Progenitor cell of endocrine pancreas (in vitro differentiated cells): ENCODE data around the gene ANKRD40. TPM values are rescaled to one million over a fixed set of nuclear protein-coding genes. Genes with fewer than 3 reads are reported as not detected.
"Not testable (repeated sequence)": the region's sequence is repeated elsewhere in the genome, so short reads cannot be mapped to it uniquely, and the experiment has no call there.

ENCODE experiments used
- DNase-seq: peaks from one replicate; pipeline ENCODE4 v3.0.0; 2021; ENCODE audit warnings: low spot score; ENCODE audit not compliant: unreplicated experiment
- H3K27ac Mint-ChIP-seq: 2 replicates; pipeline ENCODE4 v1.8.0; 2021; ENCODE audit warnings: mild to moderate bottlenecking, moderate library complexity, mixed read lengths
- H3K27me3 Mint-ChIP-seq: 2 replicates; pipeline ENCODE4 v1.8.0; 2021; ENCODE audit warnings: mixed read lengths
- H3K36me3 Mint-ChIP-seq: 2 replicates; pipeline ENCODE4 v1.8.0; 2022; ENCODE audit warnings: mixed read lengths; ENCODE audit not compliant: insufficient read depth
- H3K4me1 Mint-ChIP-seq: 2 replicates; pipeline ENCODE4 v1.8.0; 2021; ENCODE audit warnings: low read depth, mixed read lengths
- H3K4me3 Mint-ChIP-seq: 2 replicates; pipeline ENCODE4 v1.8.0; 2021; ENCODE audit warnings: low read depth, mild to moderate bottlenecking, moderate library complexity, mixed read lengths
- H3K9me3 Mint-ChIP-seq: 2 replicates; pipeline ENCODE4 v1.8.0; 2021; ENCODE audit warnings: low read depth, mixed read lengths
- total RNA-seq: library from RNA; stranded (reverse); gene quantifications from 2 replicates; pipeline ENCODE4 v1.2.1, GENCODE V29; 2021
- TF ChIP-seq, protein P1 (sequence below): fragments of 200-600 bp; sonication (generic); IDR thresholded peaks from one replicate; pipeline ENCODE4 v1.5.0; 2021; ENCODE audit warnings: antibody characterized with exemption, mild to moderate bottlenecking; ENCODE audit not compliant: unreplicated experiment

The ANKRD40 gene
- total RNA-seq, 1 donor from 2014 or later, result 39.0 TPM

DNA sequence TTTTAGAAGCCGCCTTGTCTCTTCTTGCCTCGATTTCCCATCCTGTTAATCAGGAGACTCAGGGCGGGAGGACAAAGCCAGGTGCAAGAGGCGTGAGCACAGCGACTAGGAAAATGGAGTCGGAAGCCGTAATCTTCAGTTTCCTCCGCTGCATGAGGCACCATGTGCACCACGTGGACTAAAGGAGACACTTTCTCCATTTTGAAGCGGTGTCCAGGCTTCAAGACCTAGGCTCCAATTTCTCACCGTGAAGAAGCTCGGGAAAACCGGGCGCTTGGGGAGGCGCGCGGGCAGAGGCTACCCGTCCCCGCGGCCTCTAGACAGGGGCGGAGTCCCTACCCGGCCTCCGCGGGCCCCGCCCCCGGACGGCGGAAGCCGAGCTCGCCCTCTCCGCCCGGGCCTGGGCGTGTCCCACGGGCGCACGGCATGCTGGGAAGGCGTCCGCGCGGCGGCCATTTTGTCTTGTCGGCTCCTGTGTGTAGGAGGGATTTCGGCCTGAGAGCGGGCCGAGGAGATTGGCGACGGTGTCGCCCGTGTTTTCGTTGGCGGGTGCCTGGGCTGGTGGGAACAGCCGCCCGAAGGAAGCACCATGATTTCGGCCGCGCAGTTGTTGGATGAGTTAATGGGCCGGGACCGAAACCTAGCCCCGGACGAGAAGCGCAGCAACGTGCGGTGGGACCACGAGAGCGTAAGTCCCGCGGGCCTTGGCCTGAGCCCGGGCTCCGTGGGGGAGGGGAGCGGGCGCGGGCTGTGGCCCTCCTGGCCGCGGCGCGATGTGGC lies 11.6 kb upstream of the ANKRD40 start, which contains the start of gene LUC7L3:
TSS of gene LUC7L3 (plus strand) at position 460 of the 780 bp plus-strand sequence. CDS start at position 590, 130 bp downstream.
- H3K4me1 Mint-ChIP-seq, result peaks cover 24% of the 10 kb centered on the region
- no peaks in the 10 kb centered on the region for H3K9me3 Mint-ChIP-seq
- TF ChIP-seq, protein P1, sequence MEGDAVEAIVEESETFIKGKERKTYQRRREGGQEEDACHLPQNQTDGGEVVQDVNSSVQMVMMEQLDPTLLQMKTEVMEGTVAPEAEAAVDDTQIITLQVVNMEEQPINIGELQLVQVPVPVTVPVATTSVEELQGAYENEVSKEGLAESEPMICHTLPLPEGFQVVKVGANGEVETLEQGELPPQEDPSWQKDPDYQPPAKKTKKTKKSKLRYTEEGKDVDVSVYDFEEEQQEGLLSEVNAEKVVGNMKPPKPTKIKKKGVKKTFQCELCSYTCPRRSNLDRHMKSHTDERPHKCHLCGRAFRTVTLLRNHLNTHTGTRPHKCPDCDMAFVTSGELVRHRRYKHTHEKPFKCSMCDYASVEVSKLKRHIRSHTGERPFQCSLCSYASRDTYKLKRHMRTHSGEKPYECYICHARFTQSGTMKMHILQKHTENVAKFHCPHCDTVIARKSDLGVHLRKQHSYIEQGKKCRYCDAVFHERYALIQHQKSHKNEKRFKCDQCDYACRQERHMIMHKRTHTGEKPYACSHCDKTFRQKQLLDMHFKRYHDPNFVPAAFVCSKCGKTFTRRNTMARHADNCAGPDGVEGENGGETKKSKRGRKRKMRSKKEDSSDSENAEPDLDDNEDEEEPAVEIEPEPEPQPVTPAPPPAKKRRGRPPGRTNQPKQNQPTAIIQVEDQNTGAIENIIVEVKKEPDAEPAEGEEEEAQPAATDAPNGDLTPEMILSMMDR, result no peak
- peak within 1 kb of the TSS; percentile 96 for H3K4me3 Mint-ChIP-seq
- no peaks in the 10 kb centered on the region for H3K27me3 Mint-ChIP-seq
- H3K36me3 Mint-ChIP-seq, result no peaks in the 10 kb centered on the region
- peak; percentile 89 for DNase-seq
- H3K27ac Mint-ChIP-seq, result peak within 1 kb of the TSS; percentile 100

- Mint-ChIP-seq H3K4me3 (no peak overlapping the region), H3K36me3 (no peaks in the 10 kb centered on the region), H3K4me1 (peaks cover 1% of the 10 kb centered on the region), H3K27me3 (peaks cover 3% of the 10 kb centered on the region), H3K9me3 (no peaks in the 10 kb centered on the region), H3K27ac (no peak overlapping the region)
- DNase-seq, result no peak
- TF ChIP-seq, protein P1, result no peak
Observed at GRCh38 chr17:50715471-50715870, 7.8 kb upstream of the ANKRD40 start.

- H3K4me3 Mint-ChIP-seq, result no peak overlapping the region
Observed at GRCh38 chr17:50712641-50713040, 4.9 kb upstream of the ANKRD40 start.

GRCh38 chr17:50710650-50711049 lies 2.9 kb upstream of the ANKRD40 start:
- no peaks in the 10 kb centered on the region for H3K9me3 Mint-ChIP-seq
- no peak for DNase-seq
- H3K27ac Mint-ChIP-seq, result peak overlapping the region; percentile 21
- TF ChIP-seq, protein P1, result no peak
- peaks cover 3% of the 10 kb centered on the region for H3K27me3 Mint-ChIP-seq
- no peaks in the 10 kb centered on the region for H3K36me3 Mint-ChIP-seq
- H3K4me3 Mint-ChIP-seq, result no peak overlapping the region
- H3K4me1 Mint-ChIP-seq, result peaks cover 13% of the 10 kb centered on the region

More at GRCh38 chr17:50712641-50713040, 4.9 kb upstream of the ANKRD40 start:
- DNase-seq, result no peak
- H3K36me3 Mint-ChIP-seq, result no peaks in the 10 kb centered on the region
- H3K27me3 Mint-ChIP-seq, result peaks cover 3% of the 10 kb centered on the region
- H3K27ac Mint-ChIP-seq, result no peak overlapping the region
- peaks cover 13% of the 10 kb centered on the region for H3K4me1 Mint-ChIP-seq
- H3K9me3 Mint-ChIP-seq, result no peaks in the 10 kb centered on the region
- TF ChIP-seq, protein P1, result no peak

GRCh38 chr17:50710025-50710424 lies 2.3 kb upstream of the ANKRD40 start:
- Mint-ChIP-seq H3K4me3 (no peak overlapping the region), H3K9me3 (no peaks in the 10 kb centered on the region), H3K27me3 (peaks cover 3% of the 10 kb centered on the region), H3K4me1 (peaks cover 15% of the 10 kb centered on the region), H3K36me3 (peaks cover 2% of the 10 kb centered on the region), H3K27ac (peak overlapping the region; percentile 21)
- TF ChIP-seq, protein P1, result no peak
- DNase-seq, result no peak

DNA sequence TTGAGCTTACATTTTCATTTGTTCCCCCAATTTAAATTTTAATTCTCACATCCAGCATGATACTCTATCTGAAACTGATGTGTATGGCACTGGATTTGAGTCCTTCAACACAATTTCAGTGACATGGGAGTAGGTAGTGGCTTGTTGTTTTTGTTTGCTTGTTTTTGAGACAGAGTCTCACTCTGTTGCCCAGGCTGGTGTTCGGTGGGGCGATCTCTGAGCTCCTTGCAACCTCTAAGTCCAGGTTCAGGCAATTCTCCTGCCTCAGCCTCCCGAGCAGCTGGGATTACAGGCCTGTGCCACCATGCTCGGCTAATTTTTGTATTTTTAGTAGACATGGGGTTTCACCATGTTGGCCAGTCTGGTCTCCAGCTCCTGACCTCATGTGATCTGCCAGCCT lies 1.3 kb upstream of the ANKRD40 start:
- H3K27ac Mint-ChIP-seq, result peak overlapping the region; percentile 93
- DNase-seq, H3K27me3 Mint-ChIP-seq, H3K36me3 Mint-ChIP-seq, H3K9me3 Mint-ChIP-seq: not testable (repeated sequence)
- peaks cover 16% of the 10 kb centered on the region for H3K4me1 Mint-ChIP-seq
- H3K4me3 Mint-ChIP-seq, result peak overlapping the region; percentile 89
